ENCODE results near the gene CDYL2.

Gene CDYL2

DNA sequence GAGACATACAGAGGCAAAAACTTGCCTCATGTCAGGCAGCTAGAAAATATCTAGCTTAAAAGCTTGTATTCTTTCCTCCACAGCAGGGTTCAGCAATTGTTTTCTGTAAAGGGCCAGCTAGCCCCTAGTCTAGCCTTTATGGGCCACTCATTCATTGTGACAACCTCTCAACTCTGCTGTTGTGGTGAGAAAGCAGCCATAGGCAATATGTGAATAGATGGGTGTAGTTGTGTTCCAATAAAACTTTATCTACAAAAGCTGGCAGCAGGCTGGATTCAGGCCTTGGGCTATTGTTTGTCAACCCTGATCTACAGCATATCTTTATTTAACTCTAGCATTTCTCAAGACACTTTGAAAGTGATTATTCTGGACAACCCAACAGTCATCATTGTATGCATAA, 46.4 kb upstream of the CDYL2 start:
- no peaks in the 10 kb centered on the region for H3K36me3 ChIP-seq (replicated peaks in 1 of 2; ENCODE audit: control insufficient read depth in 2 of 2, insufficient read depth in 2 of 2, low read length in 2 of 2)
- no peak overlapping the region for H3K14ac ChIP-seq (ENCODE audit: low read length)
- no peaks in the 10 kb centered on the region for H3K9me3 ChIP-seq (replicated peaks in 1 of 2; ENCODE audit: control insufficient read depth in 2 of 2, insufficient read depth in 1 of 2, low read depth in 1 of 2, low read length in 2 of 2)
- no peak overlapping the region for H2BK120ac ChIP-seq (ENCODE audit: low read depth, low read length)
- H4K8ac ChIP-seq (ENCODE audit: low read depth, low read length), result no peak overlapping the region
- DNase-seq (ENCODE audit: low spot score), result no peak
- H2AK5ac ChIP-seq (ENCODE audit: low read depth, low read length), result no peak overlapping the region
- H4K91ac ChIP-seq (ENCODE audit: low read depth, low read length, poor library complexity), result no peak overlapping the region
- H3K4me1 ChIP-seq (ENCODE audit: control insufficient read depth in 2 of 2, insufficient read depth in 1 of 2, low read depth in 1 of 2, low read length in 2 of 2), result peaks cover 0 to 2% of the 10 kb centered on the region in 2 donors
- no peak overlapping the region for H2BK15ac ChIP-seq (ENCODE audit: low read length)
- H3K4me3 ChIP-seq (ENCODE audit: low read length in 2 of 2), result no peak overlapping the region
- H3K23ac ChIP-seq (ENCODE audit: low read depth, low read length, poor library complexity), result no peak overlapping the region
- H2AFZ ChIP-seq (ENCODE audit: low read length), result no peak overlapping the region
- H3K4me2 ChIP-seq (ENCODE audit: insufficient read depth, low read length, poor library complexity, severe bottlenecking), result no peak overlapping the region
- no peaks in the 10 kb centered on the region for H3K79me1 ChIP-seq (ENCODE audit: low read depth, low read length)
- no peak overlapping the region for H2BK12ac ChIP-seq (ENCODE audit: low read length)
- no peak overlapping the region for H3K4ac ChIP-seq (ENCODE audit: low read length)
- no peak overlapping the region for H2BK5ac ChIP-seq (ENCODE audit: low read length)
- no peak overlapping the region for H3K27ac ChIP-seq (replicated peaks; ENCODE audit: low read length)
- H3K27me3 ChIP-seq (ENCODE audit: control insufficient read depth in 3 of 3, insufficient read depth in 3 of 3, low read depth in 1 of 3, low read length in 3 of 3), result no peaks in the 10 kb centered on the region
- H3K9ac ChIP-seq (ENCODE audit: low read depth, low read length, poor library complexity), result no peak overlapping the region
- no peak overlapping the region for H3K18ac ChIP-seq (ENCODE audit: low read length)

DNA sequence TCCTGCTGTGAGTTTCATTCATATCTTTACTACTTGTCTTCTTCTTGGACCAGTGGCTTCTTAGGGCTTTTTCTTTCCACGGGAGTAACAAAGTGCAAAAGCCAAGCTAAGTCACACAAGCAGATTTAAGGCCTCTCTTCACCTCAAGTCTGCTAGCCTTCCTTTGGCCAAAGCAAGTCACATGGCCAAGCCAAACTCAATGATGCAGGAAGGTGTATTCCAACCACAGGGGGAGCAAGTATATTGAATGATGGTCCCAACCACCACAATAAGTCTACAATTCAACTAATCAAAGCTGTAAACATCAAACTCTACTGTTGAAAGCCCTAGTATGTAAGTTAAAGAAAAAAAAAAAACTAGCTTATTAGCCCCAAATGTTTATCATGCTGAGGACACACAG, 44.5 kb upstream of the CDYL2 start:
- Histone ChIP-seq H2AFZ (ENCODE audit: low read length) (no peak overlapping the region), H3K4me1 (ENCODE audit: control insufficient read depth in 2 of 2, insufficient read depth in 1 of 2, low read depth in 1 of 2, low read length in 2 of 2) (peaks cover 0 to 2% of the 10 kb centered on the region in 2 donors), H3K9ac (ENCODE audit: low read depth, low read length, poor library complexity) (no peak overlapping the region), H2BK15ac (ENCODE audit: low read length) (no peak overlapping the region), H4K8ac (ENCODE audit: low read depth, low read length) (no peak overlapping the region), H3K18ac (ENCODE audit: low read length) (no peak overlapping the region), H2BK120ac (ENCODE audit: low read depth, low read length) (no peak overlapping the region), H2AK5ac (ENCODE audit: low read depth, low read length) (no peak overlapping the region), H3K9me3 (replicated peaks in 1 of 2; ENCODE audit: control insufficient read depth in 2 of 2, insufficient read depth in 1 of 2, low read depth in 1 of 2, low read length in 2 of 2) (no peaks in the 10 kb centered on the region), H3K36me3 (replicated peaks in 1 of 2; ENCODE audit: control insufficient read depth in 2 of 2, insufficient read depth in 2 of 2, low read length in 2 of 2) (no peaks in the 10 kb centered on the region), H3K79me1 (ENCODE audit: low read depth, low read length) (no peaks in the 10 kb centered on the region), H3K23ac (ENCODE audit: low read depth, low read length, poor library complexity) (no peak overlapping the region), H3K27ac (replicated peaks; ENCODE audit: low read length) (no peak overlapping the region), H3K14ac (ENCODE audit: low read length) (no peak overlapping the region), H2BK5ac (ENCODE audit: low read length) (no peak overlapping the region), H3K27me3 (ENCODE audit: control insufficient read depth in 3 of 3, insufficient read depth in 3 of 3, low read depth in 1 of 3, low read length in 3 of 3) (no peaks in the 10 kb centered on the region), H3K4me2 (ENCODE audit: insufficient read depth, low read length, poor library complexity, severe bottlenecking) (no peak overlapping the region), H4K91ac (ENCODE audit: low read depth, low read length, poor library complexity) (no peak overlapping the region), H2BK12ac (ENCODE audit: low read length) (no peak overlapping the region), H3K4ac (ENCODE audit: low read length) (no peak overlapping the region), H3K4me3 (ENCODE audit: low read length in 2 of 2) (no peak overlapping the region)
- WGBS, 2 donors (ENCODE audit: extremely low coverage in 2 of 2, insufficient read length in 2 of 2, insufficient replicate concordance in 1 of 2), result no CpG with 5 or more reads among the region's 1 CpG
- DNase-seq (ENCODE audit: low spot score), result no peak

DNA sequence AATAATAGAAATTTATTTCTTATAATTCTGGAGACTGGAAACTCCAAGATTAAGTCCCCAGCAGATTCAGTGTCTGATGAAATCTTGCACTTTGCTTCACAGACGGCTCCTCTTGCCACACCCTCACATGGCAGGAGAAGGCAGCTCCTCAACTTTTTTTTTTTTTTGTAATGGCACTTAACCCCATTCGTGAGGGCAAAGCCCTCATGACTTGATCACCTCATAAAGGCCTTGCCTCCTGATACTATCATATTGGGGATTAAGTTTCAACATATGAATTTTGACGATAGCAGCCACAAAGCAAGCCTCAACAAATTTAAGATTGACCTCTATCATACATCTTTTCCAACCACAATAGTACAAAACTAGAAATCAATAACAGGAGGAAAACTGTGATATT, 42.3 kb upstream of the CDYL2 start:
- Histone ChIP-seq H3K36me3 (replicated peaks in 1 of 2; ENCODE audit: control insufficient read depth in 2 of 2, insufficient read depth in 2 of 2, low read length in 2 of 2) (no peaks in the 10 kb centered on the region), H4K91ac (ENCODE audit: low read depth, low read length, poor library complexity) (no peak overlapping the region), H3K27ac (replicated peaks; ENCODE audit: low read length) (no peak overlapping the region), H3K4ac (ENCODE audit: low read length) (no peak overlapping the region), H2BK120ac (ENCODE audit: low read depth, low read length) (no peak overlapping the region), H2AK5ac (ENCODE audit: low read depth, low read length) (no peak overlapping the region), H3K9me3 (replicated peaks in 1 of 2; ENCODE audit: control insufficient read depth in 2 of 2, insufficient read depth in 1 of 2, low read depth in 1 of 2, low read length in 2 of 2) (no peaks in the 10 kb centered on the region), H3K4me3 (ENCODE audit: low read length in 2 of 2) (no peak overlapping the region), H2AFZ (ENCODE audit: low read length) (no peak overlapping the region), H3K23ac (ENCODE audit: low read depth, low read length, poor library complexity) (no peak overlapping the region), H3K4me2 (ENCODE audit: insufficient read depth, low read length, poor library complexity, severe bottlenecking) (no peak overlapping the region), H3K14ac (ENCODE audit: low read length) (no peak overlapping the region), H4K8ac (ENCODE audit: low read depth, low read length) (no peak overlapping the region), H3K9ac (ENCODE audit: low read depth, low read length, poor library complexity) (no peak overlapping the region), H3K18ac (ENCODE audit: low read length) (no peak overlapping the region), H2BK5ac (ENCODE audit: low read length) (no peak overlapping the region), H2BK15ac (ENCODE audit: low read length) (no peak overlapping the region), H2BK12ac (ENCODE audit: low read length) (no peak overlapping the region), H3K27me3 (ENCODE audit: control insufficient read depth in 3 of 3, insufficient read depth in 3 of 3, low read depth in 1 of 3, low read length in 3 of 3) (no peaks in the 10 kb centered on the region), H3K79me1 (ENCODE audit: low read depth, low read length) (no peaks in the 10 kb centered on the region), H3K4me1 (ENCODE audit: control insufficient read depth in 2 of 2, insufficient read depth in 1 of 2, low read depth in 1 of 2, low read length in 2 of 2) (peaks cover 0 to 2% of the 10 kb centered on the region in 2 donors)
- no peak for DNase-seq (ENCODE audit: low spot score)
- no CpG with 5 or more reads among the region's 3 CpGs for WGBS, 2 donors (ENCODE audit: extremely low coverage in 2 of 2, insufficient read length in 2 of 2, insufficient replicate concordance in 1 of 2)

DNA sequence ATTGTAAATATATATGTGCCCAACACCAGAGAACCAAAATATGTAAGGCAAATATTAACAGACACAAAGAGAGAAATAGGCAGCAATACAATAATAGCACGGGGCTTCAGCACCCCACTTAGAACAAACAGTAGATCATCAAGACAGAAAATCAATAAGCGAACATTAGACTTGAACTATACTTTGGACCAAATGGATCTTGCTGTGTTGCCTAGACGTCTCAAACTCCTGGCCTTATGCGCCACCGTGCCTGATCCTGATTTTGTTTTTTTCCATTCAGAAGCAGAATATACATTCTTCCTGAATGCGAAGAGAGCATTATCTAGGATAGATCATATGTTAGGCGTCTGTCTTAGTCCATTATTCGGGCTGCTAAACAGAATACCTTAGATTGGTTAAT, 41.9 kb upstream of the CDYL2 start:
- no CpG with 5 or more reads among the region's 8 CpGs for WGBS, 2 donors (ENCODE audit: extremely low coverage in 2 of 2, insufficient read length in 2 of 2, insufficient replicate concordance in 1 of 2)
- no peak overlapping the region for H4K91ac ChIP-seq (ENCODE audit: low read depth, low read length, poor library complexity)

More for the DNA sequence above, 41.9 kb upstream of the CDYL2 start:
- no peak overlapping the region for H2BK15ac ChIP-seq (ENCODE audit: low read length)
- H2AFZ ChIP-seq (ENCODE audit: low read length), result no peak overlapping the region
- no peak overlapping the region for H3K14ac ChIP-seq (ENCODE audit: low read length)
- H3K23ac ChIP-seq (ENCODE audit: low read depth, low read length, poor library complexity), result no peak overlapping the region
- no peak overlapping the region for H3K27ac ChIP-seq (replicated peaks; ENCODE audit: low read length)
- H2BK5ac ChIP-seq (ENCODE audit: low read length), result no peak overlapping the region
- peaks cover 0 to 2% of the 10 kb centered on the region in 2 donors for H3K4me1 ChIP-seq (ENCODE audit: control insufficient read depth in 2 of 2, insufficient read depth in 1 of 2, low read depth in 1 of 2, low read length in 2 of 2)
- no peak overlapping the region for H3K4ac ChIP-seq (ENCODE audit: low read length)
- DNase-seq (ENCODE audit: low spot score), result no peak
- no peak overlapping the region for H3K4me3 ChIP-seq (ENCODE audit: low read length in 2 of 2)
- no peaks in the 10 kb centered on the region for H3K27me3 ChIP-seq (ENCODE audit: control insufficient read depth in 3 of 3, insufficient read depth in 3 of 3, low read depth in 1 of 3, low read length in 3 of 3)
- no peak overlapping the region for H2BK120ac ChIP-seq (ENCODE audit: low read depth, low read length)
- H3K9ac ChIP-seq (ENCODE audit: low read depth, low read length, poor library complexity), result no peak overlapping the region
- no peak overlapping the region for H4K8ac ChIP-seq (ENCODE audit: low read depth, low read length)
- H3K79me1 ChIP-seq (ENCODE audit: low read depth, low read length), result no peaks in the 10 kb centered on the region
- H2BK12ac ChIP-seq (ENCODE audit: low read length), result no peak overlapping the region
- H2AK5ac ChIP-seq (ENCODE audit: low read depth, low read length), result no peak overlapping the region
- no peak overlapping the region for H3K18ac ChIP-seq (ENCODE audit: low read length)
- no peaks in the 10 kb centered on the region for H3K9me3 ChIP-seq (replicated peaks in 1 of 2; ENCODE audit: control insufficient read depth in 2 of 2, insufficient read depth in 1 of 2, low read depth in 1 of 2, low read length in 2 of 2)
- H3K36me3 ChIP-seq (replicated peaks in 1 of 2; ENCODE audit: control insufficient read depth in 2 of 2, insufficient read depth in 2 of 2, low read length in 2 of 2), result no peaks in the 10 kb centered on the region
- H3K4me2 ChIP-seq (ENCODE audit: insufficient read depth, low read length, poor library complexity, severe bottlenecking), result no peak overlapping the region

Data from neuronal stem cell (in vitro differentiated cells).